ENCODE data around the gene ZFP92.

- TF ChIP-seq POLR2A (IDR thresholded peaks at IDR 0.05) (no peak), EP300 (IDR thresholded peaks at IDR 0.05) (no peak)
- TF ChIP-seq, protein P1, sequence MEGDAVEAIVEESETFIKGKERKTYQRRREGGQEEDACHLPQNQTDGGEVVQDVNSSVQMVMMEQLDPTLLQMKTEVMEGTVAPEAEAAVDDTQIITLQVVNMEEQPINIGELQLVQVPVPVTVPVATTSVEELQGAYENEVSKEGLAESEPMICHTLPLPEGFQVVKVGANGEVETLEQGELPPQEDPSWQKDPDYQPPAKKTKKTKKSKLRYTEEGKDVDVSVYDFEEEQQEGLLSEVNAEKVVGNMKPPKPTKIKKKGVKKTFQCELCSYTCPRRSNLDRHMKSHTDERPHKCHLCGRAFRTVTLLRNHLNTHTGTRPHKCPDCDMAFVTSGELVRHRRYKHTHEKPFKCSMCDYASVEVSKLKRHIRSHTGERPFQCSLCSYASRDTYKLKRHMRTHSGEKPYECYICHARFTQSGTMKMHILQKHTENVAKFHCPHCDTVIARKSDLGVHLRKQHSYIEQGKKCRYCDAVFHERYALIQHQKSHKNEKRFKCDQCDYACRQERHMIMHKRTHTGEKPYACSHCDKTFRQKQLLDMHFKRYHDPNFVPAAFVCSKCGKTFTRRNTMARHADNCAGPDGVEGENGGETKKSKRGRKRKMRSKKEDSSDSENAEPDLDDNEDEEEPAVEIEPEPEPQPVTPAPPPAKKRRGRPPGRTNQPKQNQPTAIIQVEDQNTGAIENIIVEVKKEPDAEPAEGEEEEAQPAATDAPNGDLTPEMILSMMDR (IDR thresholded peaks at IDR 0.05), result no peak
These were observed 44.3 kb upstream of the ZFP92 start for GRCh38 chrX:153366878-153367538.

Data from upper lobe of left lung (tissue), 4 donors.